GM18951 (cell line): ENCODE measurements around the gene PCNT.
"Not testable (repeated sequence)": the region's sequence is repeated elsewhere in the genome, so short reads cannot be mapped to it uniquely, and the experiment has no call there.

Experiments used
- POLR2A ChIP-seq: IDR thresholded peaks from 4 replicates; pipeline ENCODE4 v1.6.1; 2011; ENCODE audit warnings: mild to moderate bottlenecking; ENCODE audit not compliant: insufficient read length, insufficient read depth; ENCODE audit errors: extremely low read depth
- in situ Hi-C: fragments of 300-500 bp; cut with MboI; formaldehyde crosslinking; loops from one replicate; pipeline ENCODE4 v1.12.0; 2022; ENCODE audit warnings: low sequenced_read_pairs, mixed read lengths, inconsistent platforms; ENCODE audit not compliant: unreplicated experiment

PCNT gene

DNA sequence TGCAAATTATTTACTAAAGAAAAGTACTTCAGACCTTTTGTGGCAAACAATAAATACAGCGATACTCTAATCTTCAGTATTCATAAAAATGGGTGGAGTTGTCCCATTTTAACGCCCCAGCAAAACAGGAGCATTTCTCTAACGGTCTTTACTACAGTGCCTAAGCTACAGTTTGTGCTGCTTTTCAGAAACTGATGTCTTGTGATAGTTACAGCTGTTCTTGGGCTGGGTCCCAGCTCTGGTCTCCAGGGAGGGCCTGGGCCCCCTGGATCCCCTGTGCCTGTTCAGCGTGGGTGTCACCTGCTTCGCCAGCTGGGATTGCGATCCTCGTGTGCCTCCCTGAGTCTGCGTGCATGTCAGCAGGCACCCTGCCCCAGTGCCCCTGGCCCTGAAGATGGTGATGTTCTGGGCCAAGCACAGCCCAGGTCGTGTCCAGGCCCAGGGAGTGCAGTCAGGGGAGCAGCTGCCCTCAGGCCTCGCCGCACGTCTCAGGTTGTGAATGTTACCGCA lies 70.7 kb downstream of the PCNT start:
- in situ Hi-C loops: no loop called here
- no peak for TF ChIP-seq POLR2A

DNA sequence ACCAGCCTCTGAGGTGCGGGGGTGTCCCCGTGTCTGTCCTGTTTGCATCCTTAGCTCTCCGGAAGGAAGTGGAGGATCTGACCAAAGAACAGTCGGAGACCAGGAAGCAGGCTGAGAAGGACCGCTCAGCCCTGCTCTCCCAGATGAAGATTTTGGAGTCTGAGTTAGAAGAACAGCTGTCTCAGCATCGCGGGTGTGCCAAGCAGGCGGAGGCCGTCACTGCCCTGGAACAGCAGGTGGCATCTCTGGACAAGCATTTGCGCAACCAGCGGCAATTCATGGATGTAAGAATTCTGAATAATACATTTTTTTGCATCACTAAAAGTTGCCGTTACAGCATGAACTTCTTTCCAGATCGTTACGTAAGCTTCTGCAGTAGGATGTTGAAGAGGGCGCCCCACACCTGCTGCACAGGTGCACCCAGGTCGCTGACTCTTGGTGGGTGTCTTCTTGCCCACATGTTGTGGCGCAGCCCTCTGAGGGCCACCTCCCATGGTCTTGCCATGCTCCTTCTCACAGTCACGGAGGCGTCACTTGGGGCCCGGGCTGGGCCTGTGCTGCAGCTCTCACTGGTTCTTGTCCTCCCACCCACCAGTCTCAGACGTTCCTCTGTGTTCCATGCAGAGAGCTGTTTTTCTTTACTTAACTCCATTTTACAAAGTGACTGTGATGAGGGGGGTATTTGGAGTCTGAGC lies 73.4 kb downstream of the PCNT start:
- in situ Hi-C loops: no loop called here
- no peak for TF ChIP-seq POLR2A

DNA sequence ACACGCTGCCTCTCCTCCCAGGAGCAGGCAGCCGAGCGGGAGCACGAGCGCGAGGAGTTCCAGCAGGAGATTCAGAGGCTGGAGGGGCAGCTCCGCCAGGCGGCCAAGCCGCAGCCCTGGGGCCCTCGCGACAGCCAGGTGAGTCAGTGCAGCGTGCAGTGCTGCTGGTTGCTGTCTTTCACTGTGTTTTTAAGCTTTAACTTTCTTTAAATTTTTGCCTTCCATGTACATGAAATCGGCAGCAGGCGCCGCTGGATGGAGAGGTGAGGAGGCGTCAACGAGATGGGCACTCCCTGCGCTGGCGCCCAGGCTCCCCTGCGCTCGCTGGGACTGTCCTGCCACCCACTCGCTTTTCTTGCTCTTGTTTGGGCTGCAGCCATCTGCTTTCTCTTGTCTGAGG lies 74.0 kb downstream of the PCNT start:
- in situ Hi-C loops: no loop called here
- no peak for TF ChIP-seq POLR2A

DNA sequence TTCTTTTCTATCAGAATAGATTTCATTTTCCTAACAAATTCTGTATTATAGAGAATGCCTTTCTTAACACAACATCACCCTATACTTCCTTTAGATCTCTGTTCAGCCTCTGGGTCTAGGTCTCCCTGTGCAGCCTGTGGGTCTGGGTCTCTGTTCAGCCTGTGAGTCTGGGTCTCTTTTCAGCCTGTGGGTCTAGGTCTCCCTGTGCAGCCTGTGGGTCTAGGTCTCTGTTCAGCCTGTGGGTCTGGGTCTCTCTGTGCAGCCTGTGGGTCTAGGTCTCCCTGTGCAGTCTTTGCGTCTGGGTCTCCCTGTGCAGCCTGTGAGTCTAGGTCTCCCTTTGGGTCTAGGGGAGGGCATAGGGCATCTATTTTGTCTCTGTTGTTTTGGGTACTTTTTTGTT lies 75.2 kb downstream of the PCNT start:
- in situ Hi-C loops: no loop called here
- TF ChIP-seq POLR2A: no peak

DNA sequence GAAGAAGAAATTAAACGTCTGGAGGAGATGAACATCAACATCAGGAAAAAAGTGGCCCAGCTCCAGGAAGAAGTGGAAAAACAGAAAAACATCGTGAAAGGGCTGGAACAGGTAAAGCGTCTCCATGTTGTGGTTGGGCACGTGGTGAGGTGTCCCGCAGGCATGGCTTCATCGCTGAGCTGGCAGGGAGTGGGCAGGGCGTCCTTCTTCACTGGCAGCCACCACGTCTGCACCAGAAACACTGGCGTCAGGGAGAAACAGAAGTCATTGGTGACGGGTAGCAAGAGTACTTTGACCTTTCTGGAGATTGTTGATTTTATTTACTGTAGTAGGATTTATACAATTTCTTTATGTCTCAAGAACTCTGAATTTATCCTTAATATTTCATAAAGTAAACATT lies 75.7 kb downstream of the PCNT start:
- no peak for TF ChIP-seq POLR2A
- in situ Hi-C loops: no loop called here

DNA sequence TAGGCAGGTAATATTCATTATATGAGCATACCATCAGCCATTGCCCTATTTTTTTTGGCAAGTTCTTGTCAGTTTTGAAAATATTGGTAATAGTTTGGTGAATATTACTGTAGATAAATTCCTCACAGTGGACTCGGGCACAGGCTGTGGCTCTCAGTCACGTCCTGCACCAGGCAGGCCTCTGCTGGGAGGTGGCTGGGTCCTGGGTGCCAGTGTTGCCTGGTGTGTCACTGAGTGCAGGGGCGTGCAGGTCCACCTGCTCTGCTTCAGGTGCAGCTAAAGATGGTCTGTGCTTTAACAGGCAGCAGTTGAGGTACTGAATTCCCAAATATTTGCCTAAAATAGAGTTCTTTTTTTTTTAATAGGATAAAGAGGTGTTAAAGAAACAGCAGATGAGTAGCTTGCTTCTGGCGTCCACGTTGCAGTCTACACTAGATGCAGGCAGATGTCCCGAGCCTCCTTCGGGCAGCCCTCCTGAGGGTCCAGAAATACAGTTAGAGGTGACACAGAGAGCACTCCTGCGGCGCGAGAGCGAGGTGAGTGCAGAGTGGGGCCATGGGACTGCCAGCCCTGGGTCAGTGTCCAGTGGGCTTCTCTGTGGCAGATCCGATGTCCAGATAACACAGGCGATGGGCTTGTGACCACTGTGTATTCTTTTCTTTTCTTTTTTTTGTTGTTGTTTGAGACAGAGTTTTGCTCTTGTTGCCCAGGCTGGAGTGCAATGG lies 77.4 kb downstream of the PCNT start:
- in situ Hi-C loops: no loop called here
- TF ChIP-seq POLR2A: no peak

DNA sequence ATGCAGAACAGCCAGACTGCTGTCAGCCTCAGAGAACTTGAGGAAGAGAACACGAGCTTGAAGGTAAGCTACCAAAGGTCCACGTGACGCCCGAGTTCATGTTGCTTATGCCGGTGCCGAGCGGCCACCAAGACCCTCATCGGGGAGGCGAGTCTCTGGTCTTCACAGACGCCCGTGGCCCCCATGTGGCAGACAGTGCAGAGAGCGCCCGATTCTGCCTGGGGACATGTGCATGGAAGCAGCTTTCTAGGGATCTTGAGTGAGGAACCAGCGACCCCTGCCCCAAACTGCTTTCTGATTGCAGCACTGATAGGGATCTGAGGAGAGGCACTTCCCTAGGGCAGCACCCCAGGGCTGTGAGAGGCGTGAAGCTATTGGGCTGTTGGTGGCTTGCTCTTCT lies 78.5 kb downstream of the PCNT start:
- TF ChIP-seq POLR2A: no peak

DNA sequence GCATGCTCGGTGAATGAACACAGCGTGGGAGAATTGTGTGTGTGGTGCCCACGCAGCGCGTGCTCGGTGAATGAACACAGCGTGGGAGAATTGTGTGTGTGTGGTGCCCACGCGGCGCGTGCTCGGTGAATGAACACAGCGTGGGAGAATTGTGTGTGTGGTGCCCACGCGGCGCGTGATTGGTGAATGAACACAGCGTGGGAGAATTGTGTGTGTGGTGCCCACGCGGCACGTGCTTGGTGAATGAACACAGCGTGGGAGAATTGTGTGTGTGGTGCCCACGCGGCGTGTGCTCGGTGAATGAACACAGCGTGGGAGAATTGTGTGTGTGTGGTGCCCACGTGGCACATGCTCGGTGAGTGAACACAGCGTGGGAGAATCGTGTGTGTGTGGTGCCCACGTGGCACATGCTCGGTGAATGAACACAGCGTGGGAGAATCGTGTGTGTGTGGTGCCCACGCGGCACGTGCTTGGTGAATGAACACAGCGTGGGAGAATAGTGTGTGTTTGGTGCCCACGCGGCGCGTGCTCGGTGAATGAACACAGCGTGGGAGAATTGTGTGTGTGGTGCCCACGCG lies 79.4 kb downstream of the PCNT start:
- in situ Hi-C loops: not testable (repeated sequence)

More for the DNA sequence above, 78.5 kb downstream of the PCNT start:
- in situ Hi-C loops: no loop called here

DNA sequence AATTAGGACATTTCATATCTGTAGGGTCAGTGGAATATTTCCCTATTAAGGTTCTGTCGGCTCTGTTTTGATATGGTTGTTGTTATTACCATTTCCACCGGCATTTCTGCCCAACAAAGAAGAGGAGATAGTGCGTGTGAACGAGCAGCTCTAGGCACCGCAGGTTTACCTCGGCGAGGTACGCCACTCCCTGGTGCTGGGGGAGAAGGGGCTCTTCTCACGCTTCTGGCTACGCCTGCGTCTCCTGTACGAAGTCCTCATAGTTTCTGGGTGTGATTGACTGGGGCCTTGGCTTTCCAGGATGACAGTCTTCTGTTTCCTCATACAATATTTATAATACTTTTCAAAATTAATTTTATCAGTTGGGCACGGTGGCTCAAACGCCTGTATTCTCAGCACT lies 80.3 kb downstream of the PCNT start:
- in situ Hi-C loops: no loop called here
- TF ChIP-seq POLR2A: no peak

DNA sequence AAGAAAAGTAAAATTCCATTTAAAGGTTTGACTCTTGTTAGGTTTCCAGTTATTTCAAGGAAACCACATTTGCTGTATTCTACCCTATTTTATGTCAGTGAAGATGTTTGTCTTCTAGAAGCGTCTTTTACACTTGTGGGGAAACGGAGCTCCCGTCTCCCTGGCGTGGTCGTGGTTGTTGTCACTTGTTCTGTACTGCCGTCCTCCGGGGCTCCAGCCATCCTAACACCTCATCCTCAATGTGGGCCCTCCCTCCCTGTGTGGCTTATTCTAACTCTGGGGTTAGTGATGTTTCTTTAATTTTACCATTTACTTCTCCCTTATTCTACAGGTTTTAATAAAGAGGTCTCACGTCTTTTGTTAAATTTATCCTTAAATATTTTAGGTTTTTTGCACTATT lies 82.0 kb downstream of the PCNT start:
- TF ChIP-seq POLR2A: no peak
- in situ Hi-C loops: no loop called here

DNA sequence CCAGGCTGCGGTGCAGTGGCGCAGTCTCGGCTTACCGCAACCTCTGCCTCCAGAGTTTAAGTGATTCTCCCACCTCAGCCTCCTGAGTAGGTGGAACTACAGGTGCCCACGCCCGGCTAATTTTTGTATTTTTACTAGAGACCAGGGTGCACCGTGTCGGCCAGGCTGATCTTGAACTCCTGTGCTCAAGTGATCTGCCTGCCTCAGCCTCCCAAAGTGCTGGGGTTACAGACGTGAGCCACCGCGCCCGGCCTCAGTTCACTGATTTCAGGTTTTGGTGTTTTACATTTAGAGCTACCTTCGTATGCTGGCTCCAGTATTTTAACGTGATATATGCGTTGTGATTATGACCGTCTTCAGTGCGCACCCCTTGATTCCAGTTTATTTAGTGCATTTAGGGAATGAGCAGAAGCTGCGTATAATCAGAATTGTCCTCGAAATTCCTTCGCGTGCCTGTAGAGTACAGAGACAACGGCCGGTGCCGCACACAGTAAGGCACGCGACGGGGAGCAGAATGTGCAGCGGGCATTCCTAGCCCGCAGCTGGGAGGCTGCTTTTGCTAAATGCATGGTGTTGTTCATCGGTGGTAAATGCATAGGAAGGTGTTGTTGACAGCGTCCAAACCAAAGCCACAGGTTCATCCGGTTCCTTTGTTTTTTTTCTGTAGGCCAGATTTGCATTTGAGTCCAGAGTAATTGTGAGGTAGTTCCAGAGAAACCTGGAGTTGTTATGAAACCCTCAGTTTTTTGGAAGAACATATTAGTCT lies 85.9 kb downstream of the PCNT start:
- no peak for TF ChIP-seq POLR2A
- in situ Hi-C loops: no loop called here

DNA sequence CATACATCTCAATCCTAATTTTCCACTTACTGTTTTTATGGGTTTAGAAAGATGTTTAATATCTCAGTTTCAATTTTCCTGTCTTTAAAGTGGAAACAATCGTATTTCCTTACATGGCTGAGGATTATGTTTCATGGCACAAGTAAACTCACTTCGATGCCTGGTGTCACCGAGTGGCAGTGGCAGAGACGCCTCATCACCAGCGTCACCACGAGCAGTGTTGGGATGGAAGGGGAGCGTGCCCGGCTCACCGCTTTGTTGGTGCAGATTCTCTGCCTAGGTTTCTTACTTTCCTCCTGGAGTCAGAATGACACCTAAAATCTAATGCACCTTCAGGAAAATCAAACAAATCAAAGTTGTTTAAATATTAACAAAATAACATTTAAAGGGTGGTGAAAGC lies 86.6 kb downstream of the PCNT start:
- in situ Hi-C loops: no loop called here
- TF ChIP-seq POLR2A: no peak

DNA sequence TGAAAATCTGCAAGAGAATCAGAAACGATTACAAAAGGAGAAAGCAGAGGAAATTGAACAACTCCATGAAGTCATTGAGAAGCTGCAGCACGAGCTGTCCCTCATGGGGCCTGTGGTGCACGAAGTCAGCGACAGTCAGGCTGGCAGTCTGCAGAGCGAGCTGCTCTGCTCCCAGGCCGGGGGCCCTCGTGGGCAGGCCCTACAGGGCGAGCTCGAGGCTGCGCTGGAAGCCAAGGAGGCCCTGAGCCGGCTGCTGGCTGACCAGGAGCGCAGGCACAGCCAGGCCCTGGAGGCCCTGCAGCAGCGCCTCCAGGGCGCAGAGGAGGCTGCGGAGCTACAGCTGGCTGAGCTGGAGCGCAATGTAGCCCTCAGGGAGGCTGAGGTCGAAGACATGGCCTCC lies 87.3 kb downstream of the PCNT start:
- no peak for TF ChIP-seq POLR2A
- in situ Hi-C loops: no loop called here
